ENCODE measurements around the gene SPDEF. TPM values are rescaled to one million over a fixed set of nuclear protein-coding genes. Genes with fewer than 3 reads are reported as not detected.

SPDEF gene
- total RNA-seq, 1 experiment from 2014 or later, result 0.85 TPM

- Histone ChIP-seq H2AFZ (no peak overlapping the region), H3K27me3 (ENCODE audit: insufficient read depth, low read depth) (no peaks in the 10 kb centered on the region), H3K4me2 (peak overlapping the region; percentile 37), H3K36me3 (ENCODE audit: low read depth) (no peaks in the 10 kb centered on the region), H3K9me2 (ENCODE audit: insufficient read depth) (no peaks in the 10 kb centered on the region), H3K4me1 (replicated peaks; ENCODE audit: insufficient read depth) (peaks cover 51% of the 10 kb centered on the region), H3F3A (ENCODE audit: insufficient read depth, low read depth) (no peaks in the 10 kb centered on the region; the same call in 1 of the 2 replicates), H4K20me1 (ENCODE audit: insufficient read depth) (no peaks in the 10 kb centered on the region), H3K27ac (peak overlapping the region; percentile 37), H3K79me2 (ENCODE audit: low read depth) (no peaks in the 10 kb centered on the region), H3K4me3 (no peak overlapping the region), H3K9me3 (ENCODE audit: insufficient read depth, low read depth) (no peaks in the 10 kb centered on the region)
- BruUV-seq (replicated peaks), result no TSS peak
- DNase-seq, result peak in 1 of 2 experiments; percentile 69
- intact Hi-C loops (cut with micrococcal nuclease; ENCODE audit: unreplicated experiment), result no loop called here
- ChIA-PET POLR2A (ENCODE audit: unreplicated experiment) (no interaction called here), CTCF (no interaction called here)
- TF ChIP-seq EZH2 (IDR thresholded peaks at IDR 0.05; ENCODE audit: low read depth), result no peak
- TF ChIP-seq, protein P1, sequence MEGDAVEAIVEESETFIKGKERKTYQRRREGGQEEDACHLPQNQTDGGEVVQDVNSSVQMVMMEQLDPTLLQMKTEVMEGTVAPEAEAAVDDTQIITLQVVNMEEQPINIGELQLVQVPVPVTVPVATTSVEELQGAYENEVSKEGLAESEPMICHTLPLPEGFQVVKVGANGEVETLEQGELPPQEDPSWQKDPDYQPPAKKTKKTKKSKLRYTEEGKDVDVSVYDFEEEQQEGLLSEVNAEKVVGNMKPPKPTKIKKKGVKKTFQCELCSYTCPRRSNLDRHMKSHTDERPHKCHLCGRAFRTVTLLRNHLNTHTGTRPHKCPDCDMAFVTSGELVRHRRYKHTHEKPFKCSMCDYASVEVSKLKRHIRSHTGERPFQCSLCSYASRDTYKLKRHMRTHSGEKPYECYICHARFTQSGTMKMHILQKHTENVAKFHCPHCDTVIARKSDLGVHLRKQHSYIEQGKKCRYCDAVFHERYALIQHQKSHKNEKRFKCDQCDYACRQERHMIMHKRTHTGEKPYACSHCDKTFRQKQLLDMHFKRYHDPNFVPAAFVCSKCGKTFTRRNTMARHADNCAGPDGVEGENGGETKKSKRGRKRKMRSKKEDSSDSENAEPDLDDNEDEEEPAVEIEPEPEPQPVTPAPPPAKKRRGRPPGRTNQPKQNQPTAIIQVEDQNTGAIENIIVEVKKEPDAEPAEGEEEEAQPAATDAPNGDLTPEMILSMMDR (conservative IDR thresholded peaks at IDR 0.05), result no peak
Observed at GRCh38 chr6:34543421-34543820, 12.7 kb downstream of the SPDEF start.

DNA sequence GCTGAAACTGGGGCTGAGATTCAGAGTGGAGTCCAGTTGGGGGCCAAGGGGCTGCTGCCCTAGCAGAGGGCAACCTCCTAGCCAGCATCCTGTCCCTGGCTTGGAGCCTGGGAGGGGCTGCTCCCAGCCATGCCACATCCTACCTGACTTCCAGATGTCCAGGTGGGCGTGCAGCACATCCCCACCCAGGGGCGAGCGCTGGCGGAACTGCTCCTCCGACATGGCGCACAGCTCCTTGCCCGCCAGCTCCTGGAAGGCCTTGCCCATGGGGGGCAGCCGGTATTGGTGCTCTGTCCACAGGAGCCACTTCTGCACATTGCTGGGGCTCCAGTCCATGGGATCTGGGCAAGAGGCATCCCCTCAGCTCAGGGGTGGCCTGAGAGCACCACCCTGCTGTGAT lies 15.3 kb downstream of the SPDEF start:
- Histone ChIP-seq H3F3A (ENCODE audit: insufficient read depth, low read depth) (peaks cover 15% of the 10 kb centered on the region; the same call in 1 of the 2 replicates), H3K4me1 (replicated peaks; ENCODE audit: insufficient read depth) (peaks cover 42% of the 10 kb centered on the region), H3K4me2 (no peak overlapping the region), H3K9me3 (ENCODE audit: insufficient read depth, low read depth) (no peaks in the 10 kb centered on the region), H3K36me3 (ENCODE audit: low read depth) (no peaks in the 10 kb centered on the region), H3K79me2 (ENCODE audit: low read depth) (no peaks in the 10 kb centered on the region), H3K4me3 (no peak overlapping the region), H3K27ac (no peak overlapping the region), H2AFZ (no peak overlapping the region), H3K9me2 (ENCODE audit: insufficient read depth) (no peaks in the 10 kb centered on the region), H4K20me1 (ENCODE audit: insufficient read depth) (no peaks in the 10 kb centered on the region), H3K27me3 (ENCODE audit: insufficient read depth, low read depth) (no peaks in the 10 kb centered on the region)
- no TSS peak for BruUV-seq (replicated peaks)
- no peak for TF ChIP-seq EZH2 (IDR thresholded peaks at IDR 0.05; ENCODE audit: low read depth)
- POLR2A ChIA-PET (ENCODE audit: unreplicated experiment), result no interaction called here
- DNase-seq, result no peak
- CTCF ChIA-PET, result interaction anchor here (0.5 kb wide), 1 partner anchor 115 kb away, joined by 3 read pairs; the partner anchor contains the start of gene RPS10
- intact Hi-C loops (cut with micrococcal nuclease; ENCODE audit: unreplicated experiment), result no loop called here

- Histone ChIP-seq H3F3A (ENCODE audit: insufficient read depth, low read depth) (peaks cover 15% of the 10 kb centered on the region; the same call in 1 of the 2 replicates), H3K9me3 (ENCODE audit: insufficient read depth, low read depth) (no peaks in the 10 kb centered on the region), H3K4me2 (no peak overlapping the region), H3K4me3 (no peak overlapping the region), H3K9me2 (ENCODE audit: insufficient read depth) (no peaks in the 10 kb centered on the region), H2AFZ (no peak overlapping the region), H3K4me1 (replicated peaks; ENCODE audit: insufficient read depth) (peaks cover 40% of the 10 kb centered on the region), H4K20me1 (ENCODE audit: insufficient read depth) (no peaks in the 10 kb centered on the region), H3K79me2 (ENCODE audit: low read depth) (no peaks in the 10 kb centered on the region), H3K27me3 (ENCODE audit: insufficient read depth, low read depth) (no peaks in the 10 kb centered on the region), H3K27ac (no peak overlapping the region), H3K36me3 (ENCODE audit: low read depth) (no peaks in the 10 kb centered on the region)
- intact Hi-C loops (cut with micrococcal nuclease; ENCODE audit: unreplicated experiment), result no loop called here
- TF ChIP-seq, protein P1 (conservative IDR thresholded peaks at IDR 0.05), result no peak
- no peak for TF ChIP-seq EZH2 (IDR thresholded peaks at IDR 0.05; ENCODE audit: low read depth)
- POLR2A ChIA-PET (ENCODE audit: unreplicated experiment), result no interaction called here
- CTCF ChIA-PET, result no interaction called here
- BruUV-seq (replicated peaks), result no TSS peak
- no peak for DNase-seq
Observed at GRCh38 chr6:34540222-34540621, 15.9 kb downstream of the SPDEF start.

- no peaks in the 10 kb centered on the region for H3K9me2 ChIP-seq (ENCODE audit: insufficient read depth)
- no peak overlapping the region for H3K4me2 ChIP-seq
- no peak overlapping the region for H2AFZ ChIP-seq
- peaks cover 30% of the 10 kb centered on the region for H3K4me1 ChIP-seq (replicated peaks; ENCODE audit: insufficient read depth)
- CTCF ChIA-PET, result no interaction called here
- H3K4me3 ChIP-seq, result no peak overlapping the region
- H3F3A ChIP-seq (ENCODE audit: insufficient read depth, low read depth), result peaks cover 15% of the 10 kb centered on the region; the same call in 1 of the 2 replicates
- no TSS peak for BruUV-seq (replicated peaks)
- H3K27me3 ChIP-seq (ENCODE audit: insufficient read depth, low read depth), result no peaks in the 10 kb centered on the region
- DNase-seq, result no peak
- no peaks in the 10 kb centered on the region for H3K79me2 ChIP-seq (ENCODE audit: low read depth)
- no peaks in the 10 kb centered on the region for H3K9me3 ChIP-seq (ENCODE audit: insufficient read depth, low read depth)
- TF ChIP-seq, protein P1 (conservative IDR thresholded peaks at IDR 0.05), result no peak
- no peak for TF ChIP-seq EZH2 (IDR thresholded peaks at IDR 0.05; ENCODE audit: low read depth)
- H3K27ac ChIP-seq, result no peak overlapping the region
- H3K36me3 ChIP-seq (ENCODE audit: low read depth), result no peaks in the 10 kb centered on the region
- intact Hi-C loops (cut with micrococcal nuclease; ENCODE audit: unreplicated experiment), result no loop called here
- H4K20me1 ChIP-seq (ENCODE audit: insufficient read depth), result no peaks in the 10 kb centered on the region
- POLR2A ChIA-PET (ENCODE audit: unreplicated experiment), result no interaction called here
Observed at GRCh38 chr6:34539181-34539580, 16.9 kb downstream of the SPDEF start.
